ENCODE measurements around the gene TMEM107.

DNA sequence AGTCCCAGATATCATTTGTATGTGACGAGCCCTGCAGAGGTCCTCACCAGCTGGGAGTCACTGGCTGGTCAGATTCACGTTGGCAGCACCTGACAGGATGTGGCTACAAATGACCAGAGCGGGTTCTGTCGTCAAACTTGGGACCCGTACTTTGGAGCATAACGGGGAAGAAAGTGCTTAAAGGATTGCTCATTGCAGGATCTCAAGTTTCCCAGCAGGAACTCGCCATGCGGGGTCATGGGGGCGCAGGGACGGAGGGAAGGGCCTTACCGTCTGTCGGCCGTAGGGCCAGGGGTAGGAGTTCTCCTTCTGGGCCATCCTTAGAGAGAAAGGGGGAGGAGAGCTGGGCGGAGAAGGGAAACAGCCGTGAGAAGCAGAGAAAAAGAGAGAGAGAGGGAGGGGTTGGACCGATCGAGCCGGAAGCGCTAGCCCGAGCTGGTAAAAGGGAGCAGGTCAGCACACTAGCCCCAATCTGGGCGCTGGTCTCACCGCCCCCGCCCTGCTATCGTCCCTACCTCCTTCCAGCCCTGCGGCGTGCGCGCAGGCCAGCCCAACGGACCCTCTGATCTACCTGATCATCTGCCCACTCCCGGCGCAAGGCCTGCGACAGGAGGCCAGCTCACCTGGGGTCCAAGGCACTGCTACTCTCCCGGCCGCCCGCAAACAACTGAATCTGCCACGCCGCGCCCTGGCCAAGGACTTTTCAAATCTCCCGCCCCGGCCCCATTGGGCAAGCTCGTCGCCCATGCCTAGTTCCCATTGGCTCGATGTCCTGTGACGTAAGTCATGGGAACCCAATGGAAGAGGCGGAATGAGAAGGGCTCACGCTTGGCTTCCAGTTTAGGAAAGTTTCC lies 34.0 kb upstream of the TMEM107 start, which contains the start of gene AURKB:
- TF ChIP-seq, protein P1, sequence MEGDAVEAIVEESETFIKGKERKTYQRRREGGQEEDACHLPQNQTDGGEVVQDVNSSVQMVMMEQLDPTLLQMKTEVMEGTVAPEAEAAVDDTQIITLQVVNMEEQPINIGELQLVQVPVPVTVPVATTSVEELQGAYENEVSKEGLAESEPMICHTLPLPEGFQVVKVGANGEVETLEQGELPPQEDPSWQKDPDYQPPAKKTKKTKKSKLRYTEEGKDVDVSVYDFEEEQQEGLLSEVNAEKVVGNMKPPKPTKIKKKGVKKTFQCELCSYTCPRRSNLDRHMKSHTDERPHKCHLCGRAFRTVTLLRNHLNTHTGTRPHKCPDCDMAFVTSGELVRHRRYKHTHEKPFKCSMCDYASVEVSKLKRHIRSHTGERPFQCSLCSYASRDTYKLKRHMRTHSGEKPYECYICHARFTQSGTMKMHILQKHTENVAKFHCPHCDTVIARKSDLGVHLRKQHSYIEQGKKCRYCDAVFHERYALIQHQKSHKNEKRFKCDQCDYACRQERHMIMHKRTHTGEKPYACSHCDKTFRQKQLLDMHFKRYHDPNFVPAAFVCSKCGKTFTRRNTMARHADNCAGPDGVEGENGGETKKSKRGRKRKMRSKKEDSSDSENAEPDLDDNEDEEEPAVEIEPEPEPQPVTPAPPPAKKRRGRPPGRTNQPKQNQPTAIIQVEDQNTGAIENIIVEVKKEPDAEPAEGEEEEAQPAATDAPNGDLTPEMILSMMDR (IDR thresholded peaks at IDR 0.05): peak in 1 of 6 experiments; percentile 3
- peak in 2 of 4 donors; percentile 15 to 56 for TF ChIP-seq POLR2A (IDR thresholded peaks at IDR 0.05)

Measured in esophagus squamous epithelium (tissue), 4 donors.